Glutamatergic neuron (in vitro differentiated cells): ENCODE results near the gene CDC42BPB. TPM values are rescaled to one million over a fixed set of nuclear protein-coding genes. Genes with fewer than 3 reads are reported as not detected.

Source experiments
- DNase-seq: peaks from one replicate; pipeline ENCODE4 v3.0.0; 2022
- H3K27ac Mint-ChIP-seq: one replicate; pipeline ENCODE4 v1.8.0; 2020; ENCODE audit warnings: mild to moderate bottlenecking, mixed read lengths, inconsistent platforms; ENCODE audit not compliant: unreplicated experiment
- H3K27me3 Mint-ChIP-seq: one replicate; pipeline ENCODE4 v1.8.0; 2020; ENCODE audit warnings: mild to moderate bottlenecking, moderate library complexity, mixed read lengths, inconsistent platforms; ENCODE audit not compliant: unreplicated experiment
- H3K36me3 Mint-ChIP-seq: one replicate; pipeline ENCODE4 v1.8.0; 2020; ENCODE audit warnings: mild to moderate bottlenecking, mixed read lengths, inconsistent platforms; ENCODE audit not compliant: unreplicated experiment
- H3K4me1 Mint-ChIP-seq: one replicate; pipeline ENCODE4 v1.8.0; 2020; ENCODE audit warnings: mild to moderate bottlenecking, low read depth, mixed read lengths, inconsistent platforms; ENCODE audit not compliant: unreplicated experiment
- H3K4me3 Mint-ChIP-seq: one replicate; pipeline ENCODE4 v1.8.0; 2020; ENCODE audit warnings: mild to moderate bottlenecking, mixed read lengths, inconsistent platforms; ENCODE audit not compliant: unreplicated experiment
- H3K9me3 Mint-ChIP-seq: one replicate; pipeline ENCODE4 v1.8.0; 2020; ENCODE audit warnings: mild to moderate bottlenecking, moderate library complexity, mixed read lengths, inconsistent platforms; ENCODE audit not compliant: unreplicated experiment
- CTCF ChIP-seq: fragments of 200-600 bp; sonication (generic); IDR thresholded peaks from one replicate; pipeline ENCODE4 v1.5.0; 2021; ENCODE audit not compliant: partially characterized antibody, unreplicated experiment
- total RNA-seq: library from RNA; stranded (reverse); fragmentation: NEBNext Ultra II Directional; extraction: Animal tissue kit (Norgen Biotek cat#: 25700); gene quantifications from one replicate; pipeline ENCODE4 v1.2.1, GENCODE V29; 2021; ENCODE audit not compliant: unreplicated experiment

CDC42BPB gene
- total RNA-seq, 1 donor from 2014 or later = 125 TPM

DNA sequence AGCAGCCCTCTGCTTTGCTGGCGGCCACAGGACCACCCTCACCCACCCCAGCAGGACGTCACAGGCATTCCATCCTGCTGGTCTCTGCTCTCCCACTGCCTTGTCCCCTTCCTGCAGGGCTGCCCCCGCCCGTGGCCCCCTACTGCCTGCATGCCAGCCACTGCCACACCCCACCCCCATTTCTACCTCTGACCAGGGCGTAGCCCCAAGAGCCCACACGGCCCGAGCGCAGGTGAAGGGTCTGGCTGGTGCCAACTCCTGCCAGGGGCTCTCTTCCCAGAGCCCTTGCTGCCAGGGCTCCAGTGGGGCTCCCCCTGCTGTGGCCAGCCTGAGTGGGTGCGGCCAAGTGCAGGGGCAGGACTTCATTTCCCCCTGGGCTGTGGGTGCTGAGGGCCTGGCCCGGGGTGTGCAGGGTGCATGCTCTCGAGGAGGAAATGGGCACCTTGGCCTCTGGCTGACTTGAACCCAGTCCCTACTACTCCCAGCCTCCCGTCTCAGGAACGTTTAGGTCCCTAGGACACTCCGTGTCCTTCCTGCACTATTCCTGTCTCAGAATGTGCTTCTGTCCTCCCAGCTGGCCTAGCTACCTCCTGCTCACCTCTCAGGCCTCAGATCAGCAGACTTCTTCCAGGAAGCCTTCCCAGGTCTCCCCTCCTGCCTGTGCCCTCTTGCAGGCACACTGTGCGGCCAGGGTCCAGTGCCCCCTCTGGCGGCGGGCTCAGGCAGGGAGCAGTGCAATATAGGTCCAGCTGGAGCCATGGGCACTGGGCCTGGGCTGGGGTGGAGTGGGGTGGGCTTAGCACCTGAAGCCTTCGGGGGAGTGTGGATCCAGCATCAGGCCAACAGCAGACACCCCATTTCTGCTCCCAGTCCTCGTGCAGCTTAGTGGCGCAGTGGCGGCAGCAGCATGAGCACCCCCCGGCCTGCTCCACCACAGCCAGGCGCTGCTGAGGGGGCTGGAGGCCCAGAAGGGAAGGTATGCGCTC is 28.1 kb upstream of the CDC42BPB start:
- Mint-ChIP-seq H3K9me3 (no peaks in the 10 kb centered on the region), H3K27ac (no peak overlapping the region), H3K27me3 (peaks cover 3% of the 10 kb centered on the region), H3K36me3 (no peaks in the 10 kb centered on the region), H3K4me3 (no peak overlapping the region), H3K4me1 (peaks cover 2% of the 10 kb centered on the region)
- peak; percentile 15 for TF ChIP-seq CTCF
- no peak for DNase-seq

GRCh38 chr14:103084021-103084919 is 26.9 kb upstream of the CDC42BPB start, which contains the start of gene LBHD2:
Gene LBHD2, plus strand, starts transcription at chr14:103084210. Its CDS starts 1,803 bp downstream, at chr14:103086013.
- peak within 1 kb of the TSS; percentile 72 for H3K4me3 Mint-ChIP-seq
- no peak for TF ChIP-seq CTCF
- no peaks in the 10 kb centered on the region for H3K36me3 Mint-ChIP-seq
- no peaks in the 10 kb centered on the region for H3K9me3 Mint-ChIP-seq
- DNase-seq = no peak
- peaks cover 3% of the 10 kb centered on the region for H3K27me3 Mint-ChIP-seq
- H3K27ac Mint-ChIP-seq = no peak within 1 kb of the TSS
- H3K4me1 Mint-ChIP-seq = peaks cover 2% of the 10 kb centered on the region

GRCh38 chr14:103081951-103082350 is 24.6 kb upstream of the CDC42BPB start:
- no peak for DNase-seq
- no peaks in the 10 kb centered on the region for H3K4me1 Mint-ChIP-seq
- H3K9me3 Mint-ChIP-seq = no peaks in the 10 kb centered on the region
- no peaks in the 10 kb centered on the region for H3K36me3 Mint-ChIP-seq
- no peak overlapping the region for H3K27ac Mint-ChIP-seq
- no peak overlapping the region for H3K4me3 Mint-ChIP-seq
- H3K27me3 Mint-ChIP-seq = peaks cover 3% of the 10 kb centered on the region
- TF ChIP-seq CTCF = no peak

- Mint-ChIP-seq H3K27ac (no peak overlapping the region), H3K4me3 (no peak overlapping the region), H3K27me3 (peaks cover 4% of the 10 kb centered on the region), H3K9me3 (no peaks in the 10 kb centered on the region), H3K36me3 (no peaks in the 10 kb centered on the region), H3K4me1 (peaks cover 3% of the 10 kb centered on the region)
- DNase-seq = no peak
- TF ChIP-seq CTCF = no peak
Observed at GRCh38 chr14:103078860-103079587, 21.7 kb upstream of the CDC42BPB start.
